Measurements from ENCODE around the gene SCMH1.

SCMH1 gene

GRCh38 chr1:41038110-41038509 lies 204.0 kb downstream of the SCMH1 start:
- Histone ChIP-seq H3K27ac (ENCODE audit: low read depth, low read length) (no peak overlapping the region), H3K4me3 (ENCODE audit: low read length) (no peak overlapping the region), H2BK120ac (ENCODE audit: low read depth, low read length) (no peak overlapping the region), H3K9ac (ENCODE audit: low read length) (no peak overlapping the region), H3K56ac (ENCODE audit: low read length) (no peak overlapping the region), H3K23ac (ENCODE audit: low read length) (no peak overlapping the region), H4K8ac (ENCODE audit: low read depth, low read length) (no peak overlapping the region), H3K79me1 (ENCODE audit: low read length) (no peaks in the 10 kb centered on the region), H2BK15ac (replicated peaks; ENCODE audit: low read depth) (no peak overlapping the region), H3K79me2 (ENCODE audit: control insufficient read depth, insufficient read depth, low read length) (no peaks in the 10 kb centered on the region), H3K4me2 (ENCODE audit: low read length) (no peak overlapping the region), H3K27me3 (ENCODE audit: insufficient read depth, low read length, poor library complexity) (no peaks in the 10 kb centered on the region), H3K36me3 (ENCODE audit: control insufficient read depth, insufficient read depth, low read length) (no peaks in the 10 kb centered on the region), H3K18ac (ENCODE audit: low read length) (no peak overlapping the region), H3K4ac (ENCODE audit: low read depth, low read length) (no peak overlapping the region), H3K4me1 (ENCODE audit: control insufficient read depth, low read depth, low read length) (peaks cover 2% of the 10 kb centered on the region), H2BK5ac (ENCODE audit: low read length) (no peak overlapping the region), H2AK5ac (ENCODE audit: low read length) (no peak overlapping the region), H4K5ac (ENCODE audit: low read length) (no peak overlapping the region)
- WGBS (ENCODE audit: extremely low coverage, insufficient coverage, low lambda C conversion rate), result no CpG with 5 or more reads among the region's 5 CpGs
- no peak for DNase-seq

GRCh38 chr1:41037116-41037903 lies 204.8 kb downstream of the SCMH1 start:
- no CpG with 5 or more reads among the region's 3 CpGs for WGBS (ENCODE audit: extremely low coverage, insufficient coverage, low lambda C conversion rate)
- H4K5ac ChIP-seq (ENCODE audit: low read length), result no peak overlapping the region
- no peak overlapping the region for H2BK5ac ChIP-seq (ENCODE audit: low read length)
- no peak overlapping the region for H3K27ac ChIP-seq (ENCODE audit: low read depth, low read length)
- H3K4me2 ChIP-seq (ENCODE audit: low read length), result no peak overlapping the region
- H3K36me3 ChIP-seq (ENCODE audit: control insufficient read depth, insufficient read depth, low read length), result no peaks in the 10 kb centered on the region
- no peak overlapping the region for H2BK15ac ChIP-seq (replicated peaks; ENCODE audit: low read depth)
- H3K18ac ChIP-seq (ENCODE audit: low read length), result no peak overlapping the region
- H3K79me2 ChIP-seq (ENCODE audit: control insufficient read depth, insufficient read depth, low read length), result no peaks in the 10 kb centered on the region
- no peak overlapping the region for H3K4ac ChIP-seq (ENCODE audit: low read depth, low read length)
- no peak overlapping the region for H2BK120ac ChIP-seq (ENCODE audit: low read depth, low read length)
- H3K9ac ChIP-seq (ENCODE audit: low read length), result no peak overlapping the region
- H3K27me3 ChIP-seq (ENCODE audit: insufficient read depth, low read length, poor library complexity), result no peaks in the 10 kb centered on the region
- no peak for DNase-seq
- no peak overlapping the region for H3K23ac ChIP-seq (ENCODE audit: low read length)
- H3K79me1 ChIP-seq (ENCODE audit: low read length), result no peaks in the 10 kb centered on the region
- H4K8ac ChIP-seq (ENCODE audit: low read depth, low read length), result no peak overlapping the region
- no peak overlapping the region for H3K4me3 ChIP-seq (ENCODE audit: low read length)
- no peak overlapping the region for H3K56ac ChIP-seq (ENCODE audit: low read length)
- H2AK5ac ChIP-seq (ENCODE audit: low read length), result no peak overlapping the region
- H3K4me1 ChIP-seq (ENCODE audit: control insufficient read depth, low read depth, low read length), result peaks cover 2% of the 10 kb centered on the region

GRCh38 chr1:41033272-41033671 lies 208.8 kb downstream of the SCMH1 start:
- H3K79me1 ChIP-seq (ENCODE audit: low read length), result no peaks in the 10 kb centered on the region
- H4K5ac ChIP-seq (ENCODE audit: low read length), result no peak overlapping the region
- H3K4me3 ChIP-seq (ENCODE audit: low read length), result no peak overlapping the region
- H3K4ac ChIP-seq (ENCODE audit: low read depth, low read length), result no peak overlapping the region
- H3K4me2 ChIP-seq (ENCODE audit: low read length), result no peak overlapping the region
- no peak overlapping the region for H3K56ac ChIP-seq (ENCODE audit: low read length)
- H3K18ac ChIP-seq (ENCODE audit: low read length), result no peak overlapping the region
- no peak overlapping the region for H2AK5ac ChIP-seq (ENCODE audit: low read length)
- no CpG with 5 or more reads among the region's 3 CpGs for WGBS (ENCODE audit: extremely low coverage, insufficient coverage, low lambda C conversion rate)
- no peak overlapping the region for H3K23ac ChIP-seq (ENCODE audit: low read length)
- H3K9ac ChIP-seq (ENCODE audit: low read length), result no peak overlapping the region
- no peak overlapping the region for H3K27ac ChIP-seq (ENCODE audit: low read depth, low read length)
- no peak overlapping the region for H2BK5ac ChIP-seq (ENCODE audit: low read length)
- no peak overlapping the region for H4K8ac ChIP-seq (ENCODE audit: low read depth, low read length)
- DNase-seq, result no peak
- H3K36me3 ChIP-seq (ENCODE audit: control insufficient read depth, insufficient read depth, low read length), result no peaks in the 10 kb centered on the region
- no peaks in the 10 kb centered on the region for H3K27me3 ChIP-seq (ENCODE audit: insufficient read depth, low read length, poor library complexity)
- H3K79me2 ChIP-seq (ENCODE audit: control insufficient read depth, insufficient read depth, low read length), result no peaks in the 10 kb centered on the region
- H2BK120ac ChIP-seq (ENCODE audit: low read depth, low read length), result no peak overlapping the region
- peaks cover 2% of the 10 kb centered on the region for H3K4me1 ChIP-seq (ENCODE audit: control insufficient read depth, low read depth, low read length)
- H2BK15ac ChIP-seq (replicated peaks; ENCODE audit: low read depth), result no peak overlapping the region

GRCh38 chr1:41032147-41032546 lies 210.0 kb downstream of the SCMH1 start:
- DNase-seq, result no peak
- Histone ChIP-seq H3K4me3 (ENCODE audit: low read length) (no peak overlapping the region), H3K4me1 (ENCODE audit: control insufficient read depth, low read depth, low read length) (peaks cover 2% of the 10 kb centered on the region), H3K4me2 (ENCODE audit: low read length) (no peak overlapping the region), H2BK5ac (ENCODE audit: low read length) (no peak overlapping the region), H2BK15ac (replicated peaks; ENCODE audit: low read depth) (no peak overlapping the region), H3K36me3 (ENCODE audit: control insufficient read depth, insufficient read depth, low read length) (no peaks in the 10 kb centered on the region), H3K27me3 (ENCODE audit: insufficient read depth, low read length, poor library complexity) (no peaks in the 10 kb centered on the region), H2BK120ac (ENCODE audit: low read depth, low read length) (no peak overlapping the region), H3K79me2 (ENCODE audit: control insufficient read depth, insufficient read depth, low read length) (no peaks in the 10 kb centered on the region), H3K23ac (ENCODE audit: low read length) (no peak overlapping the region), H3K9ac (ENCODE audit: low read length) (no peak overlapping the region), H4K8ac (ENCODE audit: low read depth, low read length) (no peak overlapping the region), H3K4ac (ENCODE audit: low read depth, low read length) (no peak overlapping the region), H2AK5ac (ENCODE audit: low read length) (no peak overlapping the region), H3K79me1 (ENCODE audit: low read length) (no peaks in the 10 kb centered on the region), H3K56ac (ENCODE audit: low read length) (no peak overlapping the region), H3K27ac (ENCODE audit: low read depth, low read length) (no peak overlapping the region), H4K5ac (ENCODE audit: low read length) (no peak overlapping the region), H3K18ac (ENCODE audit: low read length) (no peak overlapping the region)
- WGBS (ENCODE audit: extremely low coverage, insufficient coverage, low lambda C conversion rate), result no CpG with 5 or more reads among the region's 2 CpGs

GRCh38 chr1:41030872-41031616 lies 211.1 kb downstream of the SCMH1 start:
- H3K23ac ChIP-seq (ENCODE audit: low read length), result no peak overlapping the region
- H3K4me1 ChIP-seq (ENCODE audit: control insufficient read depth, low read depth, low read length), result peaks cover 2% of the 10 kb centered on the region
- no peak overlapping the region for H4K8ac ChIP-seq (ENCODE audit: low read depth, low read length)
- no peak overlapping the region for H4K5ac ChIP-seq (ENCODE audit: low read length)
- no CpG with 5 or more reads among the region's 8 CpGs for WGBS (ENCODE audit: extremely low coverage, insufficient coverage, low lambda C conversion rate)
- no peaks in the 10 kb centered on the region for H3K79me1 ChIP-seq (ENCODE audit: low read length)
- no peak overlapping the region for H3K27ac ChIP-seq (ENCODE audit: low read depth, low read length)
- no peak overlapping the region for H3K4ac ChIP-seq (ENCODE audit: low read depth, low read length)
- no peak overlapping the region for H2BK120ac ChIP-seq (ENCODE audit: low read depth, low read length)
- no peaks in the 10 kb centered on the region for H3K36me3 ChIP-seq (ENCODE audit: control insufficient read depth, insufficient read depth, low read length)
- H3K79me2 ChIP-seq (ENCODE audit: control insufficient read depth, insufficient read depth, low read length), result no peaks in the 10 kb centered on the region
- no peak overlapping the region for H2BK15ac ChIP-seq (replicated peaks; ENCODE audit: low read depth)
- no peak overlapping the region for H3K56ac ChIP-seq (ENCODE audit: low read length)
- H2BK5ac ChIP-seq (ENCODE audit: low read length), result no peak overlapping the region
- no peak overlapping the region for H3K18ac ChIP-seq (ENCODE audit: low read length)
- no peak overlapping the region for H3K4me2 ChIP-seq (ENCODE audit: low read length)
- no peak overlapping the region for H2AK5ac ChIP-seq (ENCODE audit: low read length)
- H3K27me3 ChIP-seq (ENCODE audit: insufficient read depth, low read length, poor library complexity), result no peaks in the 10 kb centered on the region
- no peak overlapping the region for H3K4me3 ChIP-seq (ENCODE audit: low read length)
- H3K9ac ChIP-seq (ENCODE audit: low read length), result no peak overlapping the region
- DNase-seq, result no peak

Measured in mesendoderm (in vitro differentiated cells).